ENCODE results near the gene IRGC. TPM values are rescaled to one million over a fixed set of nuclear protein-coding genes. Genes with fewer than 3 reads are reported as not detected.

IRGC gene
- total and polyA plus RNA-seq, 8 donors, result not detected

GRCh38 chr19:43748205-43748594 lies 32.3 kb downstream of the IRGC start:
- intact Hi-C loops (cut with DNase I; ENCODE audit: low total_unique reads), result loop anchor here (5.0 kb wide), 1 partner anchor 34 kb away; the partner anchor contains the start of gene KCNN4
- peaks cover 9 to 39% (median 35%) of the 10 kb centered on the region in 4 donors for H3K4me1 ChIP-seq
- WGBS, 5 donors, result 76 to 87% (median 84%) methylated on average over 4 of the region's 4 CpGs
- H3K27ac ChIP-seq, result no peak overlapping the region
- peaks cover 59 to 88% (median 84%) of the 10 kb centered on the region in 4 donors for H3K36me3 ChIP-seq
- TF ChIP-seq POLR2A (IDR thresholded peaks at IDR 0.05), result no peak
- TF ChIP-seq, protein P1, sequence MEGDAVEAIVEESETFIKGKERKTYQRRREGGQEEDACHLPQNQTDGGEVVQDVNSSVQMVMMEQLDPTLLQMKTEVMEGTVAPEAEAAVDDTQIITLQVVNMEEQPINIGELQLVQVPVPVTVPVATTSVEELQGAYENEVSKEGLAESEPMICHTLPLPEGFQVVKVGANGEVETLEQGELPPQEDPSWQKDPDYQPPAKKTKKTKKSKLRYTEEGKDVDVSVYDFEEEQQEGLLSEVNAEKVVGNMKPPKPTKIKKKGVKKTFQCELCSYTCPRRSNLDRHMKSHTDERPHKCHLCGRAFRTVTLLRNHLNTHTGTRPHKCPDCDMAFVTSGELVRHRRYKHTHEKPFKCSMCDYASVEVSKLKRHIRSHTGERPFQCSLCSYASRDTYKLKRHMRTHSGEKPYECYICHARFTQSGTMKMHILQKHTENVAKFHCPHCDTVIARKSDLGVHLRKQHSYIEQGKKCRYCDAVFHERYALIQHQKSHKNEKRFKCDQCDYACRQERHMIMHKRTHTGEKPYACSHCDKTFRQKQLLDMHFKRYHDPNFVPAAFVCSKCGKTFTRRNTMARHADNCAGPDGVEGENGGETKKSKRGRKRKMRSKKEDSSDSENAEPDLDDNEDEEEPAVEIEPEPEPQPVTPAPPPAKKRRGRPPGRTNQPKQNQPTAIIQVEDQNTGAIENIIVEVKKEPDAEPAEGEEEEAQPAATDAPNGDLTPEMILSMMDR (IDR thresholded peaks at IDR 0.05), result no peak
- no peak overlapping the region for H3K4me3 ChIP-seq
- no peak for DNase-seq
- no peaks in the 10 kb centered on the region for H3K27me3 ChIP-seq
- H3K9me3 ChIP-seq, result no peaks in the 10 kb centered on the region

GRCh38 chr19:43748685-43749084 lies 32.8 kb downstream of the IRGC start:
- Histone ChIP-seq H3K9me3 (no peaks in the 10 kb centered on the region), H3K27ac (no peak overlapping the region), H3K4me3 (no peak overlapping the region), H3K27me3 (no peaks in the 10 kb centered on the region), H3K36me3 (peaks cover 55 to 83% (median 79%) of the 10 kb centered on the region in 4 donors), H3K4me1 (peaks cover 14 to 44% (median 38%) of the 10 kb centered on the region in 4 donors)
- 81 to 85% (median 84%) methylated on average over 4 of the region's 4 CpGs for WGBS, 5 donors
- intact Hi-C loops (cut with DNase I; ENCODE audit: low total_unique reads), result loop anchor here (5.0 kb wide), 1 partner anchor 34 kb away; the partner anchor contains the start of gene KCNN4
- no peak for TF ChIP-seq POLR2AphosphoS5 (IDR thresholded peaks at IDR 0.05)
- no peak for TF ChIP-seq POLR2A (IDR thresholded peaks at IDR 0.05)
- TF ChIP-seq, protein P1 (IDR thresholded peaks at IDR 0.05), result no peak
- TF ChIP-seq EP300 (IDR thresholded peaks at IDR 0.05), result no peak
- no peak for DNase-seq

DNA sequence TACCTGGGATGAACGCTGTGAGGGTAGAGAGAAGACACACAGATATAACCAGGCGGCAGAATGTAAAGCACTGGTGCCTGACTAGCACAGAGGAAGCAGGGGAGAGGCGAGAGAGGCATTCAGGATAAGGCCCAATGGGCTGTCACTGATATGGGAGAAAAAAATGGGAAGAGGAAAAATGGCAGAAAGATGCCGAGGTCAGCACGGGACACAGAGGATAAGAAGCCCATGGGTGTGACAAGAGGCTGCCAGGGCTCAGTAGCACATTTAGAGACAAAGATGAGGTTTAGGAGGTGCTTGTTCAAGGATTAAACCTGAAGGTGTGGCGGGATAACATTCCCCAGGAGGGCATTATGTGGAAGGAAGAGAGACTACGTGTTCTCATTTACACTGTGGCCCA lies 33.3 kb downstream of the IRGC start:
- H3K27ac ChIP-seq, result no peak overlapping the region
- no peaks in the 10 kb centered on the region for H3K27me3 ChIP-seq
- WGBS, 5 donors, result 75 to 89% (median 85%) methylated on average over 7 of the region's 7 CpGs
- H3K36me3 ChIP-seq, result peaks cover 50 to 78% (median 74%) of the 10 kb centered on the region in 4 donors
- TF ChIP-seq POLR2AphosphoS5 (IDR thresholded peaks at IDR 0.05) (no peak), POLR2A (IDR thresholded peaks at IDR 0.05) (no peak)
- intact Hi-C loops (cut with DNase I; ENCODE audit: low total_unique reads), result loop anchor here (5.0 kb wide), 1 partner anchor 33 kb away; the partner anchor contains the start of gene KCNN4
- H3K4me3 ChIP-seq, result no peak overlapping the region
- no peaks in the 10 kb centered on the region for H3K9me3 ChIP-seq
- DNase-seq, result no peak
- H3K4me1 ChIP-seq, result peaks cover 17 to 48% (median 40%) of the 10 kb centered on the region in 4 donors

GRCh38 chr19:43749898-43750297 lies 34.0 kb downstream of the IRGC start:
- DNase-seq, result no peak
- no peaks in the 10 kb centered on the region for H3K9me3 ChIP-seq
- H3K36me3 ChIP-seq, result peaks cover 50 to 71% (median 67%) of the 10 kb centered on the region in 4 donors
- no peaks in the 10 kb centered on the region for H3K27me3 ChIP-seq
- 90 to 100% (median 95%) methylated on average over 1 of the region's 1 CpG for WGBS, 5 donors
- TF ChIP-seq POLR2A (IDR thresholded peaks at IDR 0.05) (no peak), EP300 (IDR thresholded peaks at IDR 0.05) (no peak), POLR2AphosphoS5 (IDR thresholded peaks at IDR 0.05) (no peak)
- TF ChIP-seq, protein P1 (IDR thresholded peaks at IDR 0.05), result no peak
- H3K27ac ChIP-seq, result no peak overlapping the region
- H3K4me3 ChIP-seq, result no peak overlapping the region
- peaks cover 17 to 43% (median 35%) of the 10 kb centered on the region in 4 donors for H3K4me1 ChIP-seq
- intact Hi-C loops (cut with DNase I; ENCODE audit: low total_unique reads), result loop anchor here (5.0 kb wide), 1 partner anchor 32 kb away; the partner anchor contains the start of gene KCNN4

Data from stomach (tissue), 9 donors.